Stimulated activated CD4-positive, alpha-beta T cell treated with anti-CD3 and anti-CD28 coated beads, Interleukin-4, amount 100 ng/mL, for 4 hours (primary cell): ENCODE data around the gene KCNJ15.
"Not testable (repeated sequence)": the region's sequence is repeated elsewhere in the genome, so short reads cannot be mapped to it uniquely, and the experiment has no call there.

ENCODE experiments used
- DNase-seq, 2 experiments: peaks; one replicate each; pipeline ENCODE4 v3.0.0-alpha.2; 2020

KCNJ15 gene

DNA sequence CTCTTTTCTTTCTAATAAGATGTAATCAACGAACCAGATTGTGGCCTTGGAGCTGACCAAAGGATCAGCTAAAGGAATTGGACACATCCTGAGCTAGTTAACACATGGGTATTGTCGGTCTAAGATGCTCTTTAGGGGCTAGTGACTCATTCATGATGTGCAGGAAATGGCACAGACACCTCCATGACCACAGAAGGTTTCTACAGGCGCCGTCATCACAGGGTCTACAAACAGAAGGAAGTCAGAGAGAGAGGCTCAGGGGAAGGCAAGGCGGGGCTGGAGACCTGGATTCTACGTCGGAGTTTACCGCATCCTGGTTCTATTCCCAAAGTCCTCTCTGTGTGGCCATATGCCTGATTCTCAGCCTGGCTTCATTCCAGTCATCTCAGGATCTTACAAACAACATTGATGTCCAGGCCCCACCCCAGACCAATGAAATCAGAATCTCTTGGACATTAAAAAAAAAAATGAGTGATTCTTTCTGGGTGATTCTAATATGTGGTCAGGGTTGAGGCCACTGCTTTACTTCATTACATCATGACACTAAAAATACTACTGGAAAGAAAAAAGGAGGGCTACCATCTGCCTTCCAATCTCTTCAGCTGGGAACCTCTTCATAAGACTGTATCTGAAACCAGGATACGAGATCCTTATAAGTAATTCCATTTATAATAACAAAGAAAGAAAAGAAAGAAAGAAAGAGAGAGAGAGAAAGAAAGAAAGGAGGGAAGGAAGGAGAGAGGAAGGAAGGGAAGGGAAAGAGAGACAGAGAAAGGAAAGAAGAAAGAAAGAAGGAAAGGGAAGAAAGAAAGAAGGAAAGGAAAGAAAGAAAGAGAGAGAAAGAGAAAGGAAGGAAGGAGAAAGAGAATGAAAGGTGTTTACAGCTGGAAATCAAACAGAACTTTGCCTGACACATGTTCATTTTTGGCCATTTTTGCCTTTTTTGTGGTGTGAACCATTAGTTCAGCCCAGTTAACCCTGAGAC, 11.6 kb upstream of the KCNJ15 start:
- DNase-seq = peak; percentile 33 to 76

DNA sequence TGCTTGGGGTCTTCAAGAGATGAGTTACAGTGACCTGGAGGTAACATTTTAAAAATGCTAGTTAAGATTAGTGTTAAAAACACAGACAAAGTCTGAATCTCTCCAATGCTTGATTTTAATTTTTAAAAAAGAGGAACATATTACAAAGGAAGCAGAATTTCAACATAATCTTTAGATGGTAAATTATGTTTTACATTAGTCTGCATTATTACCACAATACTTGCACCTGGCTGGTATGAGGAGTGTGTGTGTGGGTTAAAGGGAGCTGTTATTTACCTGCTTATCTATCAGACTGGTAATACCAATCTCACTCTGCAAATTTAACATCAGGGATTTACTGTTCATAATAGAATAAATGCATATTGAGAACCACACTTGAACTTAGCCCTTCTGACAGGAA, 10.3 kb upstream of the KCNJ15 start:
- DNase-seq = no peak

DNA sequence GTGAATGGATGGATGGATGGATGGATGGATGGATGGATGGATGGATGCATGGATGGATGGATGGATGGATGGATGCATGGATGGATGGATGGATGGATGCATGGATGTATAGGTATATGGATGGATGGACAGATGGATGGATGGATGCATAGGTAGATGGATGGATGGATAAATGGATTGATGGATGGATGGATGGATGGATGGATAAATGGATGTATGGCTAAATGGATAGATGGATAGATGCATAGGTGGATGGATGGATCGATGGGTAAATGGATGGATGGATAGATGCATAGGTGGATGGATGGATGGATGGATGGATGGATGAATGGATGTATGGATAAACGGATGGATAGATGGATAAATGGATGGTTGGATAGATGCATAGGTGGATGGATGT, 9.7 kb upstream of the KCNJ15 start:
- DNase-seq = not testable (repeated sequence)

DNA sequence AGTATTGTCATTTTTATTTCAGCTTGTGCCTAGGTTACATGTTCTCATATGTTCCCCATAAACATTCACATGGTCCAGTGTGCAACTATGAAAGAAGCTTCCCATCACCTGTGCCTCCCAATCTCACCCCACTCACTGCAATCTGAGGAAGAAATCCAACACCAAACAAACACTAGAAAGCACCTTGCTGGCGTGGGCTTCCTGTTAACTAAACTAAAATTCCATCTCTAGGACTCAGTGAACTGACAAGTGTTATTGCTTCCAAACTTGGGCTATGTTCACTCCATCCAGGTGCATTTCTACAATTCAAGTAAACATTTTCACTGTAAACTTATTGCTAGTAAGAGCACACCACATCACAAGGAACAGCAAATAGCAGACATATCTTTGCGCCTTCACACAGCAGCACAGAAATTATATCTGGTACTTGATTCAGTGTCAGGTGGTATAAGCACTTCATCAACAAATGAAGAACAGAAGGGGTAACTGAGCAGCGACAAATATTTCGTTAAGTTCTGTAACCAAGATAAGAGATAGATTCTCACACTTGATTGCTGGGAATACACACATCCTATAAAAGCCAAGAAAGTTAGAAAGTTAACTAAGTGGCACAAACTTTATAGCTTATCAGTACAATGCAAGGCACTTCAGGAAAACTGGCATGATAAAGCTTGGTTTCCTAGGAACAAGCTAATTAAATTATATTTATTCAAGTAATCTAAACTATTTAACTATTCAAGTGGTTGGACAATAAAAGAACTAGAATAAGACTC, 8.9 kb upstream of the KCNJ15 start:
- no peak for DNase-seq

DNA sequence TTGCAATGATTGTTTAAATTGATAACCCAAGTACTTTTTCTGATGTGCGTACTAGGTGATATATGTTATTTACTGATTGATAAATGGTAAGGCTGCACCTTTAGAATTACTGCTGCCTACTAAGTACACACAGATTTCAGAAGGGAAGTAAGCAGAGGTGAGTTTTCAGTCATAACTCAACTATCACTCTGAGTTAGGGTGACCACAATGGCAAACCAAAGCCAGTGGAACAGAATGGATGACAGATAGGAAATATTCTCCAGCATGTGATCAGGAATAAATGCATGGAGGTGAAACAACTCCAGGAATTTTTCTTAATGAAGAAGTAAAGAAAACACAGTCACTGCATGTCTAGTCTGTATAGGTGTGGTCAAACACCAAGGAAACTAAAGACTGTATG, 7.5 kb upstream of the KCNJ15 start:
- no peak for DNase-seq

DNA sequence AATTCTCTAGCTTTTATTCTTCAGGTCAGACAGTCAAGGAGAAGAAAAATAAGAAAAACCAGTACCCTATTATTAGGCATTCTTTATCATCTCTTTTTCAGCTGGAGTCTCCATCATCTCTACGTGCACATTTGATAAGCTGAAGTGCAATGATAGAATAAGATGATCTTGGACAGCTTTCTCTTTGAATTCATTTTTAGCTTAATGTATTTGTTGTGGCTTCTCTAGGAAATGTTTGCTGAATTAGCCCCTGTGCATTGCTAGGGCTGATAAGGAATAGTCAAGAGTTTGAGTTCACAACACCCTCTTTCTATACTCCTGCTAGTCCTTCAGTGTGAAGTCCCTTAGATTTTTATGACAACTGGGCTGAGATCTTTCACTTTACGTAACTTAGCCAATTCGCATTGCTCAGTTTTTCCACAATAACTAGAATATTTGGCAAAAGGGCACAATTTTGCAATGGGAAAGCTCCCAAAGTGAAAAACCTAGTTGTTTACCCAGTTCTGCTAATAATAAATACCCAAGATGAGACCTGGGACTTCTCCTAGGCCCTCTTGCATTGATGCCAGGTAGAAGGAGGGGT, 7.0 kb upstream of the KCNJ15 start:
- no peak for DNase-seq

DNA sequence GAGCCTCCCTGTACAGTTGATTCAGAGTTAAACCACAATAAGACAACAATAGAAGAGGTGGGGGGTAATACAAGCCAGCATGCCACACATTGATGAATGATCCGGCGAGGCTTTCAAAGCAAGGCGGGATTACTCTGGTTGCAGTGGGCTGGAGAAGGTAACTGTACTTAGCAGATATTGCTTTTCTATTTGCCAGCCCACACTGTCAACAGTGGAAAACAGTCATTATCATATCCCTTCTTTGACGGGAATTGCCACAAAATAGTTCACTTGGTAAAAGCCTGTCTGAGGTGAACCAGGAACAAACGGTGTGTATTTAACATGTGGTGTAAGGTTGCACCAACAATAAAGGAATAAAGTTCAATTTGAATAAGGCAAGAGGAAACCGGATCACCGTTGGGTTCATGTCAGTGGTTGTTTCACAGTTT, 5.8 kb upstream of the KCNJ15 start:
- DNase-seq = no peak

DNA sequence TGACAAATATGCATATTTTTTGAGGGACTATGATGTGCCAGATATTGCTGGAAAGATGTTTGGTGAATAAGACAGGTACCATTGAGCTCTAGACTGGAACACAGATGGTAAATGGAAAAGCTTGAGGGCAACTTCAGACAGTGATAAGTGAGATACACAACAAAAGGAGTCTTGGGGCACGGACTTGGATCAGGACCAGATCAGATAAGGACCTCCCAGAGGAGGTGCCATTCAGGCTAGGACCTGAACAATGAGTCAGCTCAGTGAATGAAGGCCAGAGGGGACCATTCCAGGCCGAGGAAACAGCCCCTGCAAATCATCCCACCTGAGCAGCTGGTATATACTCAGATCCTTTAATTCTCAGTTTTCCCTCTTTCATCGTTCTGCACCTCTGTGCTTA, 1.8 kb upstream of the KCNJ15 start:
- no peak for DNase-seq

DNA sequence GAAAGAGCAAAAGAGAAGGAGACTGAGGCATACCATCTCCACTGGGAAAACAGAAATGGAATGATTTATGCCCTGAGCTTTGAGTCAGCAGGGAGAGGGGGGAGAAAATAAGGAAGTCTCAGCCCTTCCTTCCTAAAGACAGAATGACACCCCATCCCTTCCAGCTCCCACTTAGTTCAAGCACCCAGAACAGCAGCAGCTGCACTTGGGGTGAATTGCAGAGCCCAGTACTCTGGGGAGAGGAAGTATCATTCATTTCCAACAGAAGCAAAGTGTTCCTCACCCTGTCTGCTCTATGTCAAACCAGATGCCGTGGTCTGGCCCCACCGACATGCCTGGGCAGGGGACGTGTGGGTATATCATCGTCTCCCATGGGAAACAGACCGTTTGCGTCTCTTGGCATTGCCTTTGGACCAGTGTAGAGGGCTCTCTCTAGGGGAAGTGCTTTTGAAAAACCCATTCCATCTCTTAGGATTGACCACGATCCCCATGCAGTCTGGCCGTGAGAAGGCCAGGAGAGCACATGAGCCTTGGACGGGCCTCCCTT, 1.1 kb upstream of the KCNJ15 start:
- DNase-seq = no peak

DNA sequence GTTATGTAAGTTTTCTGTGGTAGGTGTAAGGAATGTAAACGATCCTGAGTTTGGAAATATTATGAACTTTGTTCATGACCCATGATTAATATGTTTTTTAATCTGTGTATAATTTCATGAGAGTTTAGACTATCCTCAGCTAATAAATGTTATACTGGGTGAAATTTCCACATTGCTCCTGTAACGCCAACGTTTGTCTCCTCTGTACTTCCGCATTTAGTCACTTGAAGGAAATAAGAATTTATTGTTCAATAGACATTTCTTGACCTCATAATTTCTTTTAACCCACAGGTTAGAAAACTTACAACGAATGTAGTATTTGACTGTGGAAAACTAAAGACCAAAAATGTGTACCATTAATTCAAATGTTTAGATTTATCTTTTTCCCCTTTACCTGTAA, 876 bp downstream of the KCNJ15 start:
- no peak for DNase-seq

DNA sequence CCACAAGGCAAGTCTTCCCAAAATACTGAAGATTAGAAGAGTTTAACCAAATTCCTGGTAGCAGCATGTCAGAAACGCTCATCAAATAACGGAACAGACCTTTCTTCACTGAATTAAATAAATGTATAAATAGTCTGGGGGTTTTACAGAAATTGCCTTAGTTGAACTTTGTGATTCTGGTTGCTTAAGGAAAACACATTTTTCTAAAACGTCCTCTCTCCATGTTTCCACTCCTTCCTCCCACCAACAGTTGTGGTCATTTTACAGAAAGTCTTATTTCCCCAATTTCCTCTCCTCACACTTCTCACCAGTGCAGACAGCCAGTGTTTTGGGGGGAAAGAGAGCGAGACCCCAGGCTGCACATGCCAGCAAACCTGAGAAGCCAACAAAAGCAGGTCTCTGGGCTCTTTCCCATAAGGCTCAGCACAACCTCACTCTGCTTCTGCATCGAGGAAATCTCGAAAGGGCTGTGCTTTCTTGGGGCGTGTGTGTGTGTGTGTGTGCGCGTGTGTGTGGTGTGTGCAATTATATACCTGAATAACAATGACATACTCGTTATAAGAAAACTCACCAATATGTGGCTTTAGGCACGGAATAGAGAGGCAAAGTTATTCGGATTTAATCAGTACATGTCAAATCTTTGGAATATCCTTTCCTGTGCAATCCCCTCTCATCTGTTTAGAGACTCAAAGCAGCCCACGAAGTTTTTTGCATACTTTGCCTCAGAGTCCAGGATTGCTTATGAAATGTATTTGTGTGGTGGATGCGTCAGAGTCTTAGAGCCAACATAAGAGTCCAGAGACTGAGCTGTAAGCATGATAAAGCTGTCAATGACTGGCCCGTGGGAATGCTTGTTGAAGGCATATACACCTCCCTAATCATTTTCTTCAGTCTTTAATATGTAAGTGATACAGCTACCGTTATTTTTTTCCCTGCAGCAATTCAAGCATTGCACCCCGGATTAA, 2.0 kb downstream of the KCNJ15 start:
- DNase-seq = no peak

DNA sequence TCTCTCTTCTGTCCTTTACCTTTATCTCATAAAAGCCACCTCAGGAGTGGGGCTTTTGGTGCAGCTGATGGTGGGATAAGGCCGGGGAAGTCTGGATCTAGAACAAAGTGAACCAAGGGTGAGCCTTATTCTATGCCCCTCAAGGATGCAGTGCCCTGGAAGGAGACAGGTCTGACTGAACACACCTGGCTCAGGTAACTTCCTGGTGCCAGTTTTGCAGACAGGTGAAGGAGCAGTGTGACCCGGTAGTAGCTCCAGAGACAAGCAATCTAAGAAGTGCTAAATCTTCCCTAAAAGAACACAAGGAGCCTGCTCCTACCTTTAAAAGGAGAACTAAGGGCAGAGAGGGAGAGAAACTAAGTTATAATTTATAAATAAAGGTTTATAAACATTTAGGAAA, 2.9 kb downstream of the KCNJ15 start:
- no peak for DNase-seq

DNA sequence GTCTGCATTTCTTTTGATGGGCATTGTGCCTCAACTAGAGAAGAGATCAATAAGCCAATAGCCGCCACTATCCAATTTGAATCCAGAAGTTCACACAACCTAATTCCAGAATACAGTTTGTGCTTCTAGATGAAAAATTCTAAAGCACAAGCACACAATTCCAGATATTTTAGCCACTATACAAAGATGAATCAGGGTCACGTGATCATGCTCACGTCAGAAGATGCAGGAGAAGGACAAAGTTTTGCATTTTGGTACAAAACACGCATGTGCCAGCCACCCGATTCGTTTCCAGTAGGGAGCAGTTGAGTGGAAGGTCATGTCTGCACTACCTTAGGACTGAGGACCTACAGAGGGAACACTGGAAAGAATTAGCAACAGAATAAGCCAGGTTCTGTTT, 3.6 kb downstream of the KCNJ15 start:
- no peak for DNase-seq

DNA sequence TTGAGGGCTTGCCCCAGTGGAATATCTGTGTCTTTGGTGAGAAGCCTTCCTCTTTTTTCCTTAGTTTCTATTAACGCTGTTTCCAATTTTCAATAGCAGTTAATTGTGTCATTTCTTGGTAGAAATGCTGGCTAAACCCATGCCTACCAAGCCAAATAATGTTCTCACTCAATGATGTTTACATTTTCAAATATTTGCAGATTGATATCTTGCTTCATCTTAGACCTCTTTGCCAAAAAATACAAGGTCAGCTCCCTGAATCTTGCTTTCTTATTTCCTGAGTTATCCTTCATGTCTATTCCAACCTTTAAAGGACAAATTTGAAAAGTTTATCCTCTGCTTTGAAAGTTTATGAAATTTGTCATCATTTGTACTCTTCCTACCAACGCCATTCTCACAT, 5.1 kb downstream of the KCNJ15 start:
- no peak for DNase-seq

DNA sequence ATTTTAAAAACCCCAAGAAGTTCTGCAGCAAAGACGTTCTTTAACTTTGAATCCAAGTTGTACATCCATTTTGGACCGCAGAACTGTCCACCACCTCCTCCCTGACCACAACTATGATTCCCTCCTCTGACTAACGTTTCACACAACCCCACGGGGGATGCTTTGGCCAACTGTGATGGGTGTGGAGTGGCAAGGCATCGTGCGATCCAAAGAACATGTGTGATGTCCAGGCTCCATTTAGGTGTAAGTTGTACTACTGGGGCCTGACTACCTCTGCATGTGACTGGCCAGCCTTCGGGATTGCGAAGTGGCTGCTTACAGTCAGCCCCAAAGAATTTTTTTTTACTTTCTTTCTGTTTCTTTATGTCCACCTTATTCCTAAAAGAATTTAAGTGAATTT, 6.7 kb downstream of the KCNJ15 start:
- no peak for DNase-seq

DNA sequence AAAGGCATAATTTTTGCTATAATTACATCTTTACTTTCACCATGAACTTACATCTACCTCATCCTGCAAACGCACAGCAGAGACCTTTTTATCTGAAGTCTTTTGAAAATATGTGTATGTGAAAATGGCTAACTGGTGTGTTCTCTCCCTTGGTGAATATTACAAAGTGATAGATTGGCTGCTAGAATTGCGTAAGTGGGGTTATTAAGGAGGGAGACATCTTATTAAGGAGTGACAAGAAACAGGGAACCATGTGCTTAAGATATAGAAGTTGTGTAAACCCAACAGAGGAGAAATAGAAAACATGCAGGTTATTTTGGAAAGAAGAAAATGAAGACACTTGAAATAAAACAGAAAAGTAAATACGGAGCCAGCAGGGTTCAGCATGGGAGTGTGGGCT, 7.8 kb downstream of the KCNJ15 start:
- DNase-seq = no peak

DNA sequence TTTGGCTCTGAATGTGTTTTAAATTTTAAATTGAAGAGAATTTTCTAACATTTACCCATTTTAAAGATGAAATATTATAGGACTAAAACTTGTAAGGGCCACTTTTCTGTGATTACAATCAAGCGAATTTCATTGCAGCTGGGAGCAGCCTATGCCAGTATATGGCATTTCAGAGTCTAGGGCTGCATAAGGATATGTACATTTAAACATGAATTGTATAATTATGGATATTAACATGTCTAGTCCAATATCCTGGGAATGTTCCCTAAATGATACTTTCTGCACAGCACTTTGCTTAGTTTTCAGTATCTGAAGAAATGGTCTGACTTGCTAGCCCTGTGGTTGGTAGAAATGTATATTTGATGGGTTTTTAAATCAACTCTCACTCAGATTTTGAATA, 8.4 kb downstream of the KCNJ15 start:
- DNase-seq = no peak

DNA sequence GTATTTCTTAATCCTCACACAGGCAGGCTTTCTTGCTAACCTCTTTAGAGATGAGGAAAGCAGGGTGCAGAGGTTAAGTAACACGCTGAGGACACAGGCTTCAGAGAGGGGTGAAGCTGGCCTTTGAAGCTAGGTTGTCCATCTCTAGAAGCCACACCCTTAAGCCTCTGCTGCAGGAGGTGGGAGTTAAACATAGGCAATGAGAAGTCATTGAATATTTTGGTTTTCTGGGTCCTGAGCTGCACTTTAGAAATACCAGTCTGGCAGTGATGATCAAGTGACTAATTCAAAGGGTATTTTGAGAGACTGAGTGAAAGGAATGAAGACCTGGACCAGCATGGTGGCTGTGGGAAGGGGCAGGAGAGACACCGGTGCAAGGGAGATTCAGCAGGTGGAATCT, 9.9 kb downstream of the KCNJ15 start:
- DNase-seq = no peak

DNA sequence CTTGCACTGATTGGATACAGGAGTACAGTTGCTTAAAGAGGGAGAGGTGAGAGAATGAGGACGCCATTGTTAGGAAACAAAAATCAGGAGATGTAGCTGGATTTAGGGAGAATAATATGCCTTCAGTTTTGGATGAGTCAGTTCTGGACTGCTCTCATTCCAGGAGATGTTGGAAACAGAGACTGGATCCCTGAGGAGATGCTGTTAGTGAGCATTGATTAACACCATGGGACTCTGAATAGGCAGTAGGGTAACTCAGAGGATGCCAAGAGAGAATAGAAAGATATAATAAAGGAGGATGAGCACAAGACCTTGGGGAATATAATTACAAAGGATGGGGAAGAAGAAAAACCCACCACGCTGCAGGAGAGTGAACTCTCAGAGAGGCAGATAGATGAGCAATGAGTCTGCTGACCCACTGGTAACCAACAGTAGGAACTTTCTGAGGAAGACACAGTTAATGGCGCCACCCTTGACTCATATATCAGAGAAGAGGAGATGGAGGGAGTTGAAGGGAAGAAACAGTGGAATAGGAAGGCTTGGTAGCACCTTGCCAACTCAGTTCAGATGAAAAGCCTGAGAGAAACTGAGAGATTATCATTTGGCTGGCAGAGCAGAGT, 10.5 kb downstream of the KCNJ15 start:
- DNase-seq = no peak

DNA sequence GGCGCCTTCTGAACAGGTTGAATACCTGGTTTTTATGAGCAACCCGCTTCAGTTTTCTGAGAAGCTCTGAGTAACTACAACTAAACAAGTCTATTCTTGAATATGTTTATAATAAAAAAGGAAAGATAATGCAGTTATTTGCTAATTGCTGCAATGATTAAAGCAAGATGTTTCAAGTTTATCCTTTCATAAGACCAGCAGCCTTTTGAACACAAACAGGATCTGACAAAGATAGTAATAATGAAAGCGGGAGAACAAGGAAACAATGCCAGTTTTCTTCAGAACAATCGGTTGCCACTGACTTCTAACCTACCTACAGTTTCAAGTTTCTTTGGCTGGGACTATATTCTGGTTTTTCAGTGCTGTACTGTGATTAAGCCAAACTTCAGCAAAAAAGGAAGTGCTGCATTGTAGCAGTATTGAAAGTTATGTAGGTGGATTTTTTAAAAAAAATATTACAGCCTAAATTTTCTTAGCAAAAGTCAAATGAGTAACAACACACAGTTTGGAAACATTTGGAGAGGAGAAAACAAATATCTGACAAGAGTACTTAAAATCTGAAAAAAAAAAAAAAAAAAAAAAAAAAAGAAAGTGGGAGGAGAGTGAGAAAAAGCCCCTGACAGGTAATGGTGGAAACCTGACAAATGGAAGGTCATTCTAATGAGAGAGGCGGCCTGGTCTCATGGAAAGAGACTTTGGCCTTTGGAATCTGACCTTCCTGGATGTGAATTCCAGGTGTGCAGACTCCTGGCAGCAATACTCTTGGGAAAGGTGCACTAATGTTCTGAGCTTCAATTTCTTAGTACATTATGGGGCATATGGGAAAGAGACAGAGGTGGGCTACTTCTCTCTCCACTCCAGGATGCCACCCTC, 11.4 kb downstream of the KCNJ15 start:
- no peak for DNase-seq
